Liver (tissue), 9 donors: Measurements from ENCODE around the gene COBL. TPM values are rescaled to one million over a fixed set of nuclear protein-coding genes. Genes with fewer than 3 reads are reported as not detected.
A peak's percentile ranks its signal among the peaks of the same experiment; 100 is the strongest.

Experiments used
- DNase-seq: peaks from one replicate; pipeline ENCODE4 v3.0.0-alpha.2; 2017; ENCODE audit warnings: low spot score
- H3K27ac ChIP-seq, 2 donors: one replicate each; pipeline ENCODE4 v1.7.0; 2013; ENCODE audit warnings: inconsistent platforms in 2 of 2, low read length in 2 of 2, control low read depth in 1 of 2, low read depth in 1 of 2, mild to moderate bottlenecking in 1 of 2
- H3K27me3 ChIP-seq, 4 donors: one replicate each; pipeline versions ENCODE4 v1.6.1 to v1.7.0; 2013; ENCODE audit warnings: low read length in 3 of 4, inconsistent platforms in 1 of 4, mild to moderate bottlenecking in 1 of 4, moderate library complexity in 1 of 4; ENCODE audit not compliant: control insufficient read depth in 4 of 4, insufficient read depth in 4 of 4
- H3K36me3 ChIP-seq, 4 donors: one replicate each; pipeline versions ENCODE4 v1.6.1 to v1.7.0; 2013; ENCODE audit warnings: low read length in 3 of 4, mild to moderate bottlenecking in 3 of 4, low read depth in 1 of 4, moderate library complexity in 1 of 4; ENCODE audit not compliant: control insufficient read depth in 4 of 4, insufficient read depth in 3 of 4
- H3K4me1 ChIP-seq, 4 donors: one replicate each; pipeline versions ENCODE4 v1.6.1 to v1.7.0; 2013; ENCODE audit warnings: low read length in 3 of 4, mild to moderate bottlenecking in 3 of 4, moderate library complexity in 1 of 4; ENCODE audit not compliant: control insufficient read depth in 4 of 4, insufficient read depth in 4 of 4
- H3K4me3 ChIP-seq, 3 donors: one replicate each; pipeline versions ENCODE4 v1.6.1 to v1.7.0; 2013; ENCODE audit warnings: low read length in 3 of 3, control low read depth in 1 of 3, low read depth in 1 of 3, mild to moderate bottlenecking in 1 of 3
- H3K9ac ChIP-seq, 2 donors: one replicate each; pipeline ENCODE4 v1.7.0; 2013; ENCODE audit warnings: low read length in 2 of 2, mild to moderate bottlenecking in 2 of 2, moderate library complexity in 2 of 2, control low read depth in 1 of 2, low read depth in 1 of 2
- H3K9me3 ChIP-seq, 4 donors: one replicate each; pipeline versions ENCODE4 v1.6.1 to v1.7.0; 2013; ENCODE audit warnings: low read length in 3 of 4; ENCODE audit not compliant: control insufficient read depth in 4 of 4
- CTCF ChIP-seq: fragments of 150-350 bp; IDR thresholded peaks from 2 replicates; pipeline ENCODE4 v1.5.1; 2017; ENCODE audit warnings: improper control_type of control experiment, low read depth, low read length; ENCODE audit not compliant: missing input control
- EGR1 ChIP-seq, 2 donors: IDR thresholded peaks; 2 replicates each; pipeline ENCODE4 v1.6.1; 2016 to 2018; ENCODE audit warnings: antibody characterized with exemption in 2 of 2, low read depth in 2 of 2
- FOXA1 ChIP-seq: IDR thresholded peaks from 2 replicates; pipeline ENCODE4 v1.6.1; 2016; ENCODE audit warnings: antibody characterized with exemption
- FOXA2 ChIP-seq: IDR thresholded peaks from 2 replicates; pipeline ENCODE4 v1.6.1; 2016; ENCODE audit warnings: antibody characterized with exemption
- GABPA ChIP-seq, 2 donors: IDR thresholded peaks in 1 of 2; conservative IDR thresholded peaks in 1 of 2; 2 replicates each; pipeline ENCODE4 v1.6.1; 2016; ENCODE audit warnings: antibody characterized with exemption in 2 of 2, mild to moderate bottlenecking in 1 of 2, moderate library complexity in 1 of 2
- HNF4A ChIP-seq, 2 donors: conservative IDR thresholded peaks; 2 replicates each; pipeline ENCODE4 v1.6.1; 2016; ENCODE audit warnings: antibody characterized with exemption in 2 of 2, mild to moderate bottlenecking in 2 of 2
- JUND ChIP-seq, 2 donors: IDR thresholded peaks; 2 replicates each; pipeline ENCODE4 v1.6.1; 2016; ENCODE audit warnings: antibody characterized with exemption in 2 of 2
- MAX ChIP-seq: IDR thresholded peaks from 2 replicates; pipeline ENCODE4 v1.6.1; 2016; ENCODE audit warnings: antibody characterized with exemption
- NR2F2 ChIP-seq: IDR thresholded peaks from 2 replicates; pipeline ENCODE4 v1.6.1; 2016; ENCODE audit warnings: antibody characterized with exemption
- RAD21 ChIP-seq, 2 donors: IDR thresholded peaks; 2 replicates each; pipeline ENCODE4 v1.6.1; 2016; ENCODE audit warnings: antibody characterized with exemption in 2 of 2, mild to moderate bottlenecking in 2 of 2
- REST ChIP-seq: IDR thresholded peaks from 2 replicates; pipeline ENCODE4 v1.6.1; 2016; ENCODE audit warnings: antibody characterized with exemption, mild to moderate bottlenecking
- RXRA ChIP-seq, 2 donors: IDR thresholded peaks; 2 replicates each; pipeline ENCODE4 v1.6.1; 2017 to 2018; ENCODE audit warnings: antibody characterized with exemption in 2 of 2, mild to moderate bottlenecking in 1 of 2
- SP1 ChIP-seq: IDR thresholded peaks from 2 replicates; pipeline ENCODE4 v1.6.1; 2018; ENCODE audit warnings: antibody characterized with exemption, mild to moderate bottlenecking
- TAF1 ChIP-seq: conservative IDR thresholded peaks from 2 replicates; pipeline ENCODE4 v1.6.1; 2016; ENCODE audit warnings: antibody characterized with exemption, mild to moderate bottlenecking
- YY1 ChIP-seq: IDR thresholded peaks from 2 replicates; pipeline ENCODE4 v1.6.1; 2016; ENCODE audit warnings: antibody characterized with exemption, mild to moderate bottlenecking
- ZBTB33 ChIP-seq: IDR thresholded peaks from 2 replicates; pipeline ENCODE4 v1.6.1; 2016; ENCODE audit warnings: antibody characterized with exemption
- WGBS: extraction: QIAGEN DNeasy Blood & Tissue Kit; methylation state at CpG from one replicate; pipeline ENCODE4 v1.1.7; 2013; 5-methylcytosine and 5-hydroxymethylcytosine counted together
- polyA plus RNA-seq, 2 donors: library from polyadenylated mRNA; stranded (reverse) in 1 of 2; unstranded in 1 of 2; fragments of 200-250 nt in 1 of 2; fragments of >200 nt in 1 of 2; fragmentation: Nextera tagmentation in 1 of 2; extraction: Ambion mirVana in 1 of 2; gene quantifications; one replicate each; pipeline versions ENCODE4 v1.2.1 to v1.2.3, GENCODE V29; 2013 to 2015
- total RNA-seq, 2 donors: library from RNA; depleted of rRNA; stranded (reverse); fragments of >200 nt; gene quantifications; one replicate each; pipeline ENCODE4 v1.2.3, GENCODE V29; 2014
- donor health status: healthy.
- donor health status: healthy.
- donor health status: healthy.
- donor health status: healthy.
- donor health status: healthy.

Gene COBL
- total and polyA plus RNA-seq, 4 donors, result 5.8 to 18.7 (median 10.7) TPM

GRCh38 chr7:51314726-51315125, 1.9 kb downstream of the COBL start:
- Histone ChIP-seq H3K4me3 (peak overlapping the region in 2 of 3 donors; percentile 10 to 90), H3K36me3 (no peaks in the 10 kb centered on the region), H3K9me3 (no peaks in the 10 kb centered on the region), H3K4me1 (peaks cover 10 to 47% (median 41%) of the 10 kb centered on the region in 4 donors), H3K27me3 (no peaks in the 10 kb centered on the region), H3K27ac (peak overlapping the region; percentile 97), H3K9ac (peak overlapping the region; percentile 77 to 90)
- no peak for DNase-seq
- TF ChIP-seq RAD21 (IDR thresholded peaks at IDR 0.05) (no peak), CTCF (no peak), ZBTB33 (no peak), TAF1 (no peak), FOXA1 (no peak), NR2F2 (no peak), MAX (no peak), GABPA (IDR thresholded peaks at IDR 0.05 in 1 of 2, conservative IDR thresholded peaks at IDR 0.05 in 1 of 2) (no peak), FOXA2 (no peak), JUND (IDR thresholded peaks at IDR 0.05) (no peak), EGR1 (IDR thresholded peaks at IDR 0.05; ENCODE audit: low read depth in 2 of 2) (no peak)
- 48% methylated on average over 4 of the region's 4 CpGs for whole genome bisulfite sequencing

GRCh38 chr7:51313738-51314425, 2.7 kb downstream of the COBL start:
- peaks cover 10 to 42% (median 34%) of the 10 kb centered on the region in 4 donors for H3K4me1 ChIP-seq
- no peak for DNase-seq
- H3K4me3 ChIP-seq, result no peak overlapping the region
- H3K9me3 ChIP-seq, result no peaks in the 10 kb centered on the region
- H3K27me3 ChIP-seq, result no peaks in the 10 kb centered on the region
- peak overlapping the region in 1 of 2 donors; percentile 97 for H3K27ac ChIP-seq
- TF ChIP-seq CTCF (no peak), ZBTB33 (no peak), NR2F2 (no peak), SP1 (no peak), REST (no peak), FOXA2 (no peak), EGR1 (IDR thresholded peaks at IDR 0.05; ENCODE audit: low read depth in 2 of 2) (no peak), JUND (IDR thresholded peaks at IDR 0.05) (no peak), GABPA (IDR thresholded peaks at IDR 0.05 in 1 of 2, conservative IDR thresholded peaks at IDR 0.05 in 1 of 2) (no peak), YY1 (no peak), RXRA (IDR thresholded peaks at IDR 0.05) (no peak), TAF1 (no peak), FOXA1 (no peak), HNF4A (conservative IDR thresholded peaks at IDR 0.05) (no peak), MAX (no peak), RAD21 (IDR thresholded peaks at IDR 0.05) (no peak)
- H3K36me3 ChIP-seq, result no peaks in the 10 kb centered on the region
- 43% methylated on average over 6 of the region's 6 CpGs for WGBS
- no peak overlapping the region for H3K9ac ChIP-seq
